H9 (cell line): ENCODE measurements around the gene PIRT. TPM values are rescaled to one million over a fixed set of nuclear protein-coding genes. Genes with fewer than 3 reads are reported as not detected.

ENCODE experiments used
- DNase-seq: peaks from one replicate; pipeline ENCODE4 v3.0.0-alpha.2; 2017
- H2AFZ ChIP-seq: one replicate; pipeline ENCODE4 v1.6.1; 2013; ENCODE audit warnings: mild to moderate bottlenecking, low read length, control low read depth, moderate library complexity
- H2AK5ac ChIP-seq: 2 replicates; pipeline ENCODE4 v1.6.1; 2013; ENCODE audit warnings: low read length, control low read depth, mixed read lengths; ENCODE audit not compliant: insufficient read length
- H2BK120ac ChIP-seq: one replicate; pipeline ENCODE4 v1.6.1; 2013; ENCODE audit warnings: low read depth, mild to moderate bottlenecking, low read length, control low read depth, inconsistent platforms; ENCODE audit not compliant: poor library complexity, severe bottlenecking
- H2BK12ac ChIP-seq: 2 replicates; pipeline ENCODE4 v1.6.1; 2013; ENCODE audit warnings: low read length, control low read depth, mixed read lengths, low read depth; ENCODE audit not compliant: insufficient read length
- H2BK15ac ChIP-seq: 2 replicates; pipeline ENCODE4 v1.6.1; 2013; ENCODE audit warnings: low read depth, low read length, control low read depth
- H2BK20ac ChIP-seq: one replicate; pipeline ENCODE4 v1.6.1; 2013; ENCODE audit warnings: low read depth, mild to moderate bottlenecking, low read length, control low read depth, inconsistent platforms; ENCODE audit not compliant: poor library complexity, severe bottlenecking
- H2BK5ac ChIP-seq: 2 replicates; pipeline ENCODE4 v1.6.1; 2013; ENCODE audit warnings: low read length, control low read depth, mixed read lengths; ENCODE audit not compliant: insufficient read length
- H3K14ac ChIP-seq: 2 replicates; pipeline ENCODE4 v1.6.1; 2013; ENCODE audit warnings: low read length, control low read depth; ENCODE audit not compliant: insufficient read depth
- H3K18ac ChIP-seq: 2 replicates; pipeline ENCODE4 v1.6.1; 2013; ENCODE audit warnings: low read depth, mild to moderate bottlenecking, mixed read lengths, low read length, control low read depth; ENCODE audit not compliant: insufficient read length
- H3K23ac ChIP-seq: 2 replicates; pipeline ENCODE4 v1.6.1; 2013; ENCODE audit warnings: low read length, control low read depth, mixed read lengths, low read depth; ENCODE audit not compliant: insufficient read length
- H3K23me2 ChIP-seq: 2 replicates; pipeline ENCODE4 v1.6.1; 2013; ENCODE audit warnings: low read depth, mild to moderate bottlenecking, mixed read lengths, low read length, control low read depth; ENCODE audit not compliant: insufficient read length, poor library complexity, severe bottlenecking
- H3K27ac ChIP-seq: 2 replicates; pipeline ENCODE4 v1.5.1; 2013; ENCODE audit warnings: low read length, control low read depth, mixed read lengths, low read depth; ENCODE audit not compliant: insufficient read length
- H3K27me3 ChIP-seq: 2 replicates; pipeline ENCODE4 v1.6.1; 2013; ENCODE audit warnings: low read length, control low read depth, inconsistent platforms; ENCODE audit not compliant: insufficient read depth
- H3K4ac ChIP-seq: 2 replicates; pipeline ENCODE4 v1.6.1; 2013; ENCODE audit warnings: low read depth, mild to moderate bottlenecking, control low read depth, inconsistent platforms, low read length, moderate library complexity
- H3K4me1 ChIP-seq: 2 replicates; pipeline ENCODE4 v1.6.1; 2013; ENCODE audit warnings: low read length, control low read depth, inconsistent platforms; ENCODE audit not compliant: insufficient read depth
- H3K4me2 ChIP-seq: 2 replicates; pipeline ENCODE4 v1.6.1; 2013; ENCODE audit warnings: low read length, control low read depth, mixed read lengths; ENCODE audit not compliant: insufficient read length, insufficient read depth
- H3K56ac ChIP-seq: 2 replicates; pipeline ENCODE4 v1.6.1; 2013; ENCODE audit warnings: low read depth, mild to moderate bottlenecking, mixed read lengths, low read length, control low read depth; ENCODE audit not compliant: insufficient read length
- H3K79me1 ChIP-seq: 2 replicates; pipeline ENCODE4 v1.6.1; 2013; ENCODE audit warnings: low read depth, mild to moderate bottlenecking, moderate library complexity, low read length, control low read depth, inconsistent platforms; ENCODE audit not compliant: insufficient read depth, poor library complexity, severe bottlenecking
- H3K79me2 ChIP-seq: 2 replicates; pipeline ENCODE4 v1.6.1; 2013; ENCODE audit warnings: low read length, control low read depth, inconsistent platforms; ENCODE audit not compliant: insufficient read depth
- H3K9ac ChIP-seq: 2 replicates; pipeline ENCODE4 v1.6.1; 2013; ENCODE audit warnings: low read length, control low read depth, mixed read lengths; ENCODE audit not compliant: insufficient read length; ENCODE audit errors: extremely low read depth
- H3K9me3 ChIP-seq: one replicate; pipeline ENCODE4 v1.6.1; 2013; ENCODE audit warnings: low read depth, low read length, inconsistent platforms; ENCODE audit not compliant: control insufficient read depth
- H3T11ph ChIP-seq: one replicate; pipeline ENCODE4 v1.6.1; 2013; ENCODE audit warnings: mild to moderate bottlenecking, low read length, control low read depth, inconsistent platforms
- H4K20me1 ChIP-seq: one replicate; pipeline ENCODE4 v1.6.1; 2013; ENCODE audit not compliant: control insufficient read depth, insufficient read length, insufficient read depth
- H4K5ac ChIP-seq: 2 replicates; pipeline ENCODE4 v1.6.1; 2013; ENCODE audit warnings: low read depth, mild to moderate bottlenecking, mixed read lengths, low read length, control low read depth; ENCODE audit not compliant: insufficient read length
- H4K8ac ChIP-seq: replicated peaks from 2 replicates; pipeline ENCODE4 v1.6.1; 2013; ENCODE audit warnings: low read length, control low read depth, mixed read lengths, low read depth; ENCODE audit not compliant: insufficient read length
- H4K91ac ChIP-seq: 2 replicates; pipeline ENCODE4 v1.6.1; 2013; ENCODE audit warnings: low read depth, mild to moderate bottlenecking, moderate library complexity, mixed read lengths, low read length, control low read depth; ENCODE audit not compliant: insufficient read length
- H3K27ac Mint-ChIP-seq, 3 experiments: 2 replicates in 2 of 3; 3 replicates in 1 of 3; pipeline ENCODE4 v1.8.0; 2020 to 2021; ENCODE audit warnings: mixed read lengths in 3 of 3, mild to moderate bottlenecking in 1 of 3, moderate library complexity in 1 of 3
- H3K27me3 Mint-ChIP-seq: 2 replicates; pipeline ENCODE4 v1.8.0; 2021; ENCODE audit warnings: low read depth, mild to moderate bottlenecking, moderate library complexity, mixed read lengths
- H3K36me3 Mint-ChIP-seq, 3 experiments: 2 replicates in 2 of 3; 3 replicates in 1 of 3; pipeline ENCODE4 v1.8.0; 2020 to 2021; ENCODE audit warnings: low read depth in 3 of 3, mixed read lengths in 3 of 3; ENCODE audit not compliant: insufficient read depth in 1 of 3
- H3K4me1 Mint-ChIP-seq, 2 experiments: 2 replicates each; pipeline ENCODE4 v1.8.0; 2020; ENCODE audit warnings: mixed read lengths in 2 of 2
- H3K4me3 Mint-ChIP-seq, 2 experiments: 2 replicates in 1 of 2; 3 replicates in 1 of 2; pipeline ENCODE4 v1.8.0; 2020 to 2021; ENCODE audit warnings: mild to moderate bottlenecking in 2 of 2, mixed read lengths in 2 of 2, moderate library complexity in 1 of 2
- H3K9me3 Mint-ChIP-seq, 2 experiments: 2 replicates in 1 of 2; 3 replicates in 1 of 2; pipeline ENCODE4 v1.8.0; 2020; ENCODE audit warnings: mild to moderate bottlenecking in 2 of 2, mixed read lengths in 2 of 2, moderate library complexity in 1 of 2
- WGBS: extraction: QIAGEN DNeasy Blood & Tissue Kit; methylation state at CpG from one replicate; pipeline ENCODE4 v1.1.7; 2013; ENCODE audit warnings: missing lambda C conversion rate, low lambda C conversion rate, mixed read lengths; ENCODE audit not compliant: insufficient read length; ENCODE audit errors: extremely low coverage; 5-methylcytosine and 5-hydroxymethylcytosine counted together
- total RNA-seq: library from RNA; stranded (reverse); gene quantifications from 2 replicates; pipeline ENCODE4 v1.2.1, GENCODE V29; 2021
- TF ChIP-seq, protein P1 (sequence below): fragments of 200-600 bp; sonication (generic); conservative IDR thresholded peaks from 3 replicates; pipeline ENCODE4 v1.8.0; 2021; ENCODE audit warnings: antibody characterized with exemption, mild to moderate bottlenecking

The PIRT gene
- total RNA-seq, 1 experiment from 2014 or later = not detected

DNA sequence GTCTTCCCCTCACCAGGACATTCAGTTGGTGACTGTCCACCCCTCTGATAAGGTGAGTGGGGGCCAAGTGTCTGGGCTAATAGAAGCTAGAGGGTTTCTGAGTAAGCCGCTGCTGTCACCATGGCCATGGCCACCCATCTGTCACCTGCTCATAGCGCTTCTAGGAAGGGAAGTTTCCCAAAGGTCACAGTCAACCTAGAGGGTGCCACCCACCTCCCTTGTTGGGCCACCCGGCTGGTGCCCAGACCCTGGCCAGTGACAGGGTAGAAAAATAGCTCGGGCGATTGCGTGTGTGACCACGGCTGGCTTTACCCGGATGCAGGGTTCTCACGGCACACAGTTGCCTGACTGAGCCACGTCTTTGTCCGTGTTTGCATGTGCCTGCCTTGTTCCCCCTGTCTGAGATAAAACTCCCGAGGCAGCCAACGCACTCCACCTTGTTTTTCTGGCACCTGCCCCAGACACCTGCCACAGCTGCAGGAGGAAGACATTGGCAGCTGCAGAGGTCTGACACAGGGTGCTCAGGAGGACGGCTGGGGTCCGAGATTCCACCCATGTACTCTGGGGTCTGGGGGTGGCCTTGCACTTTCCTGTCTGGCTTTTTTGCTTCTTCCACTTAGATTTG is 809 bp downstream of the PIRT start:
- Histone ChIP-seq H3K4ac (no peak overlapping the region), H3K56ac (no peak overlapping the region), H2BK12ac (no peak overlapping the region), H4K91ac (no peak overlapping the region), H3K9me3 (no peaks in the 10 kb centered on the region), H2BK20ac (no peak overlapping the region), H3K23ac (no peak overlapping the region), H4K20me1 (no peaks in the 10 kb centered on the region), H2BK5ac (no peak overlapping the region), H3K27me3 (no peaks in the 10 kb centered on the region), H3K23me2 (no peaks in the 10 kb centered on the region), H3K9ac (no peak overlapping the region), H3K79me2 (no peaks in the 10 kb centered on the region), H3K18ac (no peak overlapping the region), H2AFZ (no peak overlapping the region), H4K8ac (no peak overlapping the region), H3K4me2 (no peak overlapping the region), H3K79me1 (no peaks in the 10 kb centered on the region), H2AK5ac (no peak overlapping the region), H3K14ac (no peak overlapping the region; the same call in 1 of the 2 replicates), H3K27ac (no peak overlapping the region), H3T11ph (no peak overlapping the region), H3K4me1 (peaks cover 2% of the 10 kb centered on the region; the same call in 1 of the 2 replicates), H2BK120ac (no peak overlapping the region), H4K5ac (no peak overlapping the region), H2BK15ac (no peak overlapping the region)
- Mint-ChIP-seq H3K4me3 (no peak overlapping the region), H3K9me3 (no peaks in the 10 kb centered on the region), H3K4me1 (peaks cover 14 to 18% of the 10 kb centered on the region in 2 experiments), H3K27ac (no peak overlapping the region), H3K27me3 (no peaks in the 10 kb centered on the region; the same call in 1 of the 2 replicates), H3K36me3 (no peaks in the 10 kb centered on the region)
- WGBS = no CpG with 5 or more reads among the region's 15 CpGs
- no peak for DNase-seq
- TF ChIP-seq, protein P1, sequence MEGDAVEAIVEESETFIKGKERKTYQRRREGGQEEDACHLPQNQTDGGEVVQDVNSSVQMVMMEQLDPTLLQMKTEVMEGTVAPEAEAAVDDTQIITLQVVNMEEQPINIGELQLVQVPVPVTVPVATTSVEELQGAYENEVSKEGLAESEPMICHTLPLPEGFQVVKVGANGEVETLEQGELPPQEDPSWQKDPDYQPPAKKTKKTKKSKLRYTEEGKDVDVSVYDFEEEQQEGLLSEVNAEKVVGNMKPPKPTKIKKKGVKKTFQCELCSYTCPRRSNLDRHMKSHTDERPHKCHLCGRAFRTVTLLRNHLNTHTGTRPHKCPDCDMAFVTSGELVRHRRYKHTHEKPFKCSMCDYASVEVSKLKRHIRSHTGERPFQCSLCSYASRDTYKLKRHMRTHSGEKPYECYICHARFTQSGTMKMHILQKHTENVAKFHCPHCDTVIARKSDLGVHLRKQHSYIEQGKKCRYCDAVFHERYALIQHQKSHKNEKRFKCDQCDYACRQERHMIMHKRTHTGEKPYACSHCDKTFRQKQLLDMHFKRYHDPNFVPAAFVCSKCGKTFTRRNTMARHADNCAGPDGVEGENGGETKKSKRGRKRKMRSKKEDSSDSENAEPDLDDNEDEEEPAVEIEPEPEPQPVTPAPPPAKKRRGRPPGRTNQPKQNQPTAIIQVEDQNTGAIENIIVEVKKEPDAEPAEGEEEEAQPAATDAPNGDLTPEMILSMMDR = no peak
